Stimulated activated CD4-positive, alpha-beta T cell treated with anti-CD3 and anti-CD28 coated beads, Interleukin-15, amount 100 ng/mL, for 48 hours (primary cell): ENCODE data around the gene LGI1.

Experiments
- DNase-seq, 2 donors: peaks; one replicate each; pipeline ENCODE4 v3.0.0-alpha.2; 2020; ENCODE audit warnings: low read depth in 2 of 2

Gene LGI1

DNA sequence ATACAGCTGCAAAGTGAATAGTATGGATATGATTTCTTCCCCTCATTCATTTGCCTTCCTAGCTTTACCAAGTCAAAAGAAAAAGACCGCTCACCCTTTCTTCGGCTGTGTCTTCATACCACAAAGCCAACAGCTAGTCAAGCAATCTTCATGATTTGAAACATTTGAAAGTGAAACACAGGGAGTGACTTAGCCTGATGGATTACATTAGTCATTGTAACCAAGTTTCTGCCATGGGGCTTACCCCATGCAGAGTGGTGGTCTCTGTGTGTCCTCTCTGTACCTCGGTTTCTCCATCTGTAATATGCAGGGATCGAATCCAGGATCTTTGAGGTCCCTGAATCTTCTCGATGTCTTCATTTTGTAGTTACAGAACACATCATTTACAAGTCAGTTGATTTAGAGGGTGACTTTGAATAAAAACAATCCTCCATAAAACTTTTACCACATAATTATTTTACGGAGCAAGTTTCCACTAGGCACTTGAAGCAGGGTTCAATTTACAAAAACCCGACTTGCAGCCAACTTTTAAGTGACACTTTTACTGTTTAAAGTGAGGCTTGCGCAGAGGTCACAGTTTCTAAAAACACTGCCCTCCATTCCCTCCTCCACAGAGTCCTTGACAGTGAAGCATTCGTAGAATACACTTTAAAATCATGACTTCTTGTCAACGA is 2.2 kb upstream of the LGI1 start:
- no peak for DNase-seq

DNA sequence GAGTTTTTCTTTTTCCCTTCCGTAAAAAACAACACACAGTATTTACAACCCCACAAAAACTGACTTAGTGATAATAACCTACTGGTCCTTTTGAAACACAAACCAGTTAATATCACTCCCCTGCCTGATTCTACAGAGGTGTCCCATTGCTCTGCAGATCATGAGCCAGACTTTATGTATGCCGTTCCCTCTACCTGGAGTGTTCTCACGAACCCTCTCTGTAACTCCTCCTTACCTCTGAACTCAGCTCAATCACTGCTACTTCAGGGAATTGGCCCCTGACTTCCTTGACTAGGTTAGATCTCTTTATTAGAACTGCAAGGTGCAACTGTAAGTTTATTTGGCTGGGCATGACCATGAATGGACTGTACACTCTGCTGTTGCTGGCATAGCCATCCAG is 1.6 kb upstream of the LGI1 start:
- DNase-seq, result no peak

DNA sequence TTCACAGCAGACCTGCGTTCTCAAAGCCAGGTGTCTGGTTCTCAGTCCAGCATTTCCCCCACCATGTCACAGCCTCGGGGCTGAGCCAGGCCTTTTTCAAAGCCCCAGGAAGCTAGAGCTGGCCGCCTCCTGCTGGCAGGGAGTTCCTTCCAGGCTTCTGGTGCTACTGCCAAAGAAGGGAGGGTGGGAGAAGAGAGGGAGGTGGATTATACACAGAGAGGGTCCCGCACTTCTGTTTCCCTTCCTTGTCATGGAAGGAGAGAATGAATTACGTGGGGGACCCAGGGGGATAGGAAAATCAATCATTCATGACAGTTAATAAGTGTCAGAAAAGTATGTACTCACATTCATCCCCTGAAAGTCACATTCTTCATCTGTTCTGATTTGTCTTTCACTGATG is 600 bp upstream of the LGI1 start:
- DNase-seq, result no peak

DNA sequence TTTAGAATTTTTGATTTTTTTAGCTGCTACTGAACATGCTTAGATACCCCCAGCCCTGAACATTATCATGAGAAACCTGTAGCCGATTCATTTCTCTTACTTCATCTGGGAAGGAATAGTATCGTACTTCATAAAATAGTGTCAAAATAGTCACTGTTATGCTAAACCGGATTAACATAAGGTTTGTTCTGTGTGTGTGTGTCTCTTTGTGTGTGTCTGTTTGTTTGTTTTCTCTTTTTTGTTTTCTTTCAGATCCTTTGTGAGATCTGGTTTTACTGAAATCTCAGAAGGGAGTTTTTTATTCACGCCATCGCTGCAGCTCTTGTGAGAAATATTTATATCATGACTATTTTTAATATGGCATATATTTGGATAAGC is 761 bp downstream of the LGI1 start:
- no peak for DNase-seq

DNA sequence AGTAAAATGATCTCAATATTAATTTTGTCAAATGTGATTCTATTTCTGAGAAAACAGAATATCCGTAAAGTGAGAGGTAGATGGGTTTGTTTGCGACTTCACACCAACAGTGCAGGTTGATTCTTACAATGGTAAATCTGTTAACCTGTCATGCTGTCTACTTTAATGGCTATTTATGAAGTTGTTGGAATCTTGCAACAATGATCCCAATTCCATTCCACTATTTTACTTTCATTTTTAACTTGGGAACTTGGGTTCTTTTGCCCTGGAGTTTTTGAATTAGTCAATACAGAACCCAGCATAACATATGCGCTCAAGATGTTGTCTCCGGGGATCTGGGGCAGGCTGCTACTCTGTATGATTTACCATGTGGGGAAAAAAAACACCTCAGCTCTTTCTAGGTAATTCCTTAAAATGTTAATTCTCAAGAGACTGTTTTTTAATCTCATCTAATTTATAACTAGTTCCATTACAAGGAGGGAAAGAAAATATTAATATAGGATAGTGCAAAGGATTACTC is 1.2 kb downstream of the LGI1 start:
- DNase-seq, result no peak

DNA sequence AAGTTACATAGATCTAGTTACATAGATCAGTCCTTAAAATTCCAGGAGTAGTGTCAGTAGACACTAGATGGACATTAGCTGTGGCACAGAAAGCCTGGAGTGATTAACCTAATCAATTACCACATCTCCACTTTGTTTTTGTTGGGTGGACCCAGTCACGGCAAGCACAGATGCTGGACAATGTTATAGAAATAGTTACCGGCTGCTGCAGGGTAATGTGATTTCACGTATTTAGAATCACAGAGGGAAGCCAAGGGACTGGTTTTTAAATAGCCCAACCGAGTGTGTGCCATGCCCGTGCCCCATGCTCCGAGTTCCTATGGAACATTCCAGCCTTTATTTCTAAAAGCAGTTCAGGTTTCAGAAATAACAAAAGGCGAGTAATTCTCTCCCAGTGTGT is 2.8 kb downstream of the LGI1 start:
- no peak for DNase-seq

DNA sequence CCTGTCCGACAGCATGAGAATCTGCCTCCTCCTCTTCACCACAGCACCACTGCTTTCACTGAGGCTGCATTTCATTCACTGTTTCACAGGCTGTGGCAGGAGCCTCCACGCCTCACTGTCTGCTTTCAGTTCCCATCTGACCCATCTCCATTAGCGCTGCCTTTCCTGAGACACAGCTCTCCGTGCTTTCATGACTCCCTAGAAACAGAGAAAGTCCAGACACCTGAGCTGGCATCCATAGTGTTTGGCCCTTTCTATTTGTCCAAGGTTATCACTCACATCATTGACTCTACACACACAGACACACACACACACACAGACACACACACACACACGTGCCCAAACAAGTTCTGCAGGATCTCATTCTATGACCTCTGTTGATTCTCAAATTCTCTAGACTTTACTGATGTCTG is 5.2 kb downstream of the LGI1 start:
- DNase-seq, result no peak

DNA sequence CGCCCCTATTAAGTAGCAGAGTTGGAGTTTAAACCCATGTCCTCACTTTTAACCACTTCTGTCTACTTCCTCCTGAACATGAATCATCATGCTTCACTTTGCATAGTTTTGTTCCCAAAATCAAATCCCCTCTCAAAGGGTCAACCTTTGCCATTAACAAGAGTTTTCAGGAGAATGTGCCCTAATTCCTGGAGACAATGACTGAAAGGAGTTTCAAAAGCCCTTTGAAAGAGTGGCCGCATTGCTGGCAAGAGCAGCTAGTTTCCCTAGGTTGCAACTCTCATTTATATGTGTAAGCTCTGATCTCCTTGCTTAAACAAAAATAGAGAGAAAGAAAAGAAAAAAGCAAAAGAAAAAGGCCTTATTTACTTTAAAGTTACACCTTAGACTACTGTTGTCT is 9.2 kb downstream of the LGI1 start:
- DNase-seq, result no peak

DNA sequence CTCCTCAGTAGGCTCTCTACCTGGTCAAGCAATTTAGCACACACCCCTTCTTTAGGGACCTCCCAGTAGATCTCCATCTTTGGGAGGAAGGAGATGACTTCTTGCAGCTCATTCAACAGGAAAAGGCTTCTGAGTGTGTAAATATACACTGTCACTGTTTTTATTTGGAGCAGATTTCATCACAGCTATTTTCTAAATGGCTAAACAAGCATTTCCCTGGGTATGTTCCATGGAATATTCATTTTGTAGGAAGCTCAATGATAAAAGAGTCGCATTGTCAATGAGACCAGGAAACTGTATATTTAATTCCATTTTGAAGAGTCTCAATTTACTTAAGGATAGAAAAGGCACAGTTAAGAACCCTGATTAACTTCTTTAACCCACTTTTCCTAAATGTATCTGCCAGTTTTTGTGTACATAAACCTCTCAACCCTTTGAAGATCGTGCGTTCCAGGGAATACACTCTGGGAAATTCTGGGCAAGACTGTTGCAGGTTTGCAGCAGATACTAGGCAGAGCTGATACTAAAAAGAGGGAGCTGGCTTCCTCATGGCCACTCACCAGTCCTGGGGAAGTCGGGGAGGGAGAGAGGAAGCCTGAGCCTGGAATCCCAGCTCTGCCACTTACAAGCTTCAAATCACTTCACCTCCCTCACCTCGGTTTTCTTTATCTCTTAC is 10.1 kb downstream of the LGI1 start:
- no peak for DNase-seq

DNA sequence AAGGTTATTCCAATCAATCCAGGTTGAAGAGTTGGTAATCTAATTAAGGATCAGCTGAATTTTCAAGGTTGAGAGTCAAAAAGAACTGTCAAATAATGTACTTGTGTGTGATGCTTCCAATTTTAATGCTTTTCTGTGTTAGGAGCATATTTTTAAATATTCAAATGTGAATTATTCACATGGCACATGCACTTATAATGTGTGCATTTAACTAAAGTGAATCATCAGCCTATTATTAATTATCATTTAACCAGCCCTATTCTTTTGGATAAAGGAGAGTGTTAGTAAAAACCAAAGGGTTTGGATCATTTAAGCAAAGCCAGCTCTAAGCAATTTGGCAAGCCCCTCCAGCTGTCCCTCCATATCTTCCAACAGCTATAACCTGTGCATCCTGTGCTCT is 11.2 kb downstream of the LGI1 start:
- no peak for DNase-seq

DNA sequence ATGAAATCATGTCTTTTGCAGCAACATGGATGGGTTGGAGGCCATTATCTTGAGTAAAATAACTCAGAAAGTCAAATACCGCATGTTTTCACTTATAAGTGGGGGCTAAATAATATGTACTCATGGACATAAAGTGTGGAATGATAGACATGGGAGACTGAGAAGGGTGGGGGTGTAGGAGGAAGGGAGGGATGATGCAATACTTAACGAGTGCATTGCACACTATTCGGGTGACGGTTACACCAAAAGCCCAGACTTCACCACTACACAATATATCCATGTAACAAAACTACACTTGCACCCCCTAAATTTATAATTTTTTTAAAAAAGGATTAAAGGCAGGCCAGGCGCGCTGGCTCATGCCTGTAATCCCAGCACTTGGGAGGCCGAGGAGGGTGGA is 13.6 kb downstream of the LGI1 start:
- DNase-seq, result no peak

DNA sequence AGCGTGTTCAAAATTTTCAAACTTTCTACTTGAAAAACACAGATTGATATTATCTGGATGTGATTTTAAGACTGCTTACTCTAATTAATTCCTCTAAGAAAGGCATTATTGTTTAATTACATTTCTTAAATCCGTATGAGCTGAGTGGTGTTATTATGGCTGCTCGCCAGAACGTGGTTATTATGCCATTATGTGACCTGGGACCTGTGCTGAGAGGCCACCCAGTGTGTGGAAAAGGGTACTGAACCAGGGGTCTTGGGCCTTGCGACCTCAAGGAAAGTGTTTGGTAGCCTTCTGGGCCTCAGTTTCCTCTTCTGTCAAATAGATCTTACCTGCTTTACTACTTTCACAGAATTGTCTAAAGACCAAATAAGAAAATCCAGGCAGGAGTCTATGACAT is 15.4 kb downstream of the LGI1 start:
- no peak for DNase-seq

DNA sequence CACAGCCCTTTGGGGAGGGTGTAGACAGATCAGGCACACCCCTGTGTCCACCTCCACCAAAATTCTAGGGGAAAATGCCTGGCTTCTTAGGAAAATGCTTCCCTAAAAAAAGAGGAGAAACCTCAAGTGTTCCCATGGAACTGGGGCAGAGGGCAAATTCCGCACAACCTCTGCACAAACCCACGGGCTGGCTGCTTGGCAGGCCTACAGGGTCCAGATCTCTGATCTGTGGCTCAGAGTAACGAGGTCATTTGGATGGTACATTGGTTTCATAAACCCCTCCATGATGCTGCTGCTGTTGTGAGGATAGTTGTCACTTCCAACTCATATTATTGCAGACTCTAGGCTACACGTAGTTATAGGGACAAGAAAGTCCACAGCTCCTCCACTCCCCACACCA is 16.0 kb downstream of the LGI1 start:
- DNase-seq, result no peak

DNA sequence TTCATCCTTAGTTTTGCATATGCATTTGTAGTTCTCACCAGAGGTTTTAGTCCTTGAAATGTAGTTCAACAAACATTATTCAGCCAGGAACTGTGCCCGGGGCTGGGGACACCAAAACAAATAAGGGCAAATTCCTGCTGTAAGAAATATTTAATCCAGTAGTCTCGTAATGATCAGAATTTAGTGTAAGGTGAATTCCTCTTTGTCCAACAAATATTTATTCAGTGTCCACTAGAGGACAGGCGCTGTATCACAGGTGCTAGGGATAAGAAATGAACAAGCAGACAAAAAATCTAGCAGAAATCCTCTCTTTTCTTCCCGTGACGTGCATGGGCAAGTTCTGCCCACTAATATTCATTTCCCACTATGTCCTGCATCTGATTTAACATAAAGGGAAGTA is 17.6 kb downstream of the LGI1 start:
- DNase-seq, result no peak

DNA sequence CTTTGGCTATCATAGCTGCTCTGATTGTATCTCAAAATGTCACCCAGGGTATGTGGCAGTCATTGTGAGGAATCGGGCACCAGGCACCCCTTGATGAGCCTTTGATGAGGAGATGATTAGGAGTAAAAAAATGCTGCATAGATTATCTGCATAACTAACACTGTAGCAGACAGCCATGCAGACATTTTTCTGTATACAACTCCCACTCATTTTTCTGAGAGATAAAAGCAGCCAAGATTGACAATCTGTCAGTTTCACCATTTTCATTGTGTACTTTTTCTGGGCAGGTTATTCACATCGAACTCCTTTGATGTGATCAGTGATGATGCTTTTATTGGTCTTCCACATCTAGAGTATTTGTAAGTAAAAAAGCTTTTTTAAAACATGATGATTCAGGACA is 19.4 kb downstream of the LGI1 start:
- no peak for DNase-seq

DNA sequence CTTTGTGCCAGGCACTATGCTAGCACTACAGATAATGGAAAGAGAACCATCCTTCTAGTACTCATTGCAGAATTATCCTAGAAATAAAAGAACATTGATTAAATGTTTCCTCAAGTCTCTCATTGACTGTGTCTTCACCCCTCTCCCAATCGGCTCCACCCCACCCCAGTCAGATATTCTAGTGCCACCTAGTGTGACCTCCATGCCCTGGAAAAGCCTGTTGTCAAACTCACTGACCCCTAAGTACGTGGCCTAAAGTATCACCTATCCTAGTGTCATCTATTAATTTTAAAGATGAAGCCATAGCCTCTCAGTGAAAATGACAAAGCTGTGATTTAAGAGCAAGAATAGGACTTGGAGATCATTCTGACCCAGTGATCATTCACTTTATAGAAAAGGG is 26.3 kb downstream of the LGI1 start:
- DNase-seq, result no peak

DNA sequence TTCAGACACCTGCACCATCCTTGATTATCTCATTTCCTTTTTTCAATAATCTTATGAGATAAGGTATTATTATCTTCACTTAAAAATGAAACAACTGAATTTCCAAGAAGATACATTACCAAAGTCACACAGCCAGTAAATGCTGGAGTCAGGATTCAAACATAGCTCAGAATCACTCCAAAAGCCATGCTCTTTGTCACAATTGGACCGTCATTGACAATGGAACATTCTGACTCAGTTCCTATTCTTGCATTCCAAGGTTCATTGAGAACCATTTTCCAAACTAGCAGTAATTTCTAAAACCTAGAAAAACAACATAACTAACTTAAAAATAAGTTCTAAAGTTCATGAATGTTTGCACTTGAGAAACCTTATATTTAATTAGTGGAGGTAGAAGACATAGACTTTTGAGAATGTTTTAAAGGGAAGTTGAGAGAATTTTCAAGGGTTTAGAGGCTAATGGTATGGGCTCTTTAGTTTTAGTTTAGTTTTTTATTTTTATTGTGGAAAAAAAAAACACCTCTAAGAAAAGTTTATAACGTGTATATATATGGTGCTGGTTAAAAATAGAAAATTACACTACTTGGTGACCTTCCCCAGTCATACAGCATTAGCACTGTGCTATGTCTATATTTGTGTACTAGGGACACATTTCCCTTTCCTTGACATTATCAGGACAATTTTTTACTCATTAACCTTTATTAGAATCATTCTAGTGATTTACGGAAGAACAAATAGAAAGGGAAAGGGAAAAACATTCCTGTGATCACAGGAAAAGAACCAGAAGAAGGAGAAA is 30.9 kb downstream of the LGI1 start:
- no peak for DNase-seq

DNA sequence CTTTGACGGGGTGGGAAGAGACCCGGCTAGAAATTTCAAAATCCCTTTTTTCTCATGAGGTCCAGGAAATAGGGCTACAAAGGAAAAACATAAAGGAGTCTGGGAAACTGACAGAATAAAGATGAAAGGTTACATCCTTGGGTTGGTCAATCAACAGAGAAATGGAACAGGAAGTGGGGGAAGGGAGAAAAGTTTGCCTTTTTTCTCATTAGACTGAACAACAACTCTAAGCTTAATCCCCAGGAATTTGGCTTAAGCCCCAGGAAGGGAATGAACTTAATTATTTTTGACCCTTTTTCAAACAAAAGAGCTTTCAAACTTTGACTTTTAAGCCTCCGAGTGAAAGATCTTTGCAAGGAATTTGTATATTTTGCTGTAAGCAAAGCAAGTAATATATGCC is 32.7 kb downstream of the LGI1 start:
- DNase-seq, result no peak

DNA sequence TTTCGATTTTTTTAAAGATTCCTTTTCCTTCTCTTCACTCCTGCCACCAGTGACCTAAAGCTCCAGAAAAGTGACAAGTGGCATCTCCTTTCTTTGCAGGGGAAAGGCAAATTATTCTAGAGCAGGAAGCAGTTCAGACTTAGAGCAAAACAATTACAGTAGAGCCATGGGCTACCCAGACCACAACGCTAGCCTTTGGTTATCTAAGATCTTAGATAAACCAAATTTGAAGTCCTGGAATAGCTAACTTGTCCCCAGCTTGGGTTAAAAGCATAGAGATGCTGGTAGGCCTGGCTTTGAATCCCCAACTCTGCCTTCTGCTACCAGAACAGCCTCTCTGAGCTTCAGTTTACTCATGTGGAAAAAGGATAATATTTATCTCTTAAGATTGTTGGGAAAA is 38.4 kb downstream of the LGI1 start:
- no peak for DNase-seq

DNA sequence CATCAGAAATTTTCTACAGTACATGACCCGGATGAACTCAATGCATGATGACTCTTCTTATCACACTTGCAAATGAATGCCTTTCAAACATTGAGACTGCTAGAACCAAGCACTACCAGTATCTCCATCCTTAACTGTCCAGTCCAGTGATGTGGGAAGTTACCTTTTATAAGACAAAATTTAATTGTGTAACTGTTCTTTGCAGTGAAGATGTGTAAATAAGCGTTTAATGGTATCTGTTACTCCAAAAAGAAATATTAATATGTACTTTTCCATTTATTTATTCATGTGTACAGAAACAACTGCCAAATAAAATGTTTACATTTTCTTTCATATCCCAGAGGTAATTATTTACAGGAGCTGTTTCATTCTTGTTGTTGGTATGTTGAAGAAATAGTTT is 40.1 kb downstream of the LGI1 start:
- DNase-seq, result no peak

DNA sequence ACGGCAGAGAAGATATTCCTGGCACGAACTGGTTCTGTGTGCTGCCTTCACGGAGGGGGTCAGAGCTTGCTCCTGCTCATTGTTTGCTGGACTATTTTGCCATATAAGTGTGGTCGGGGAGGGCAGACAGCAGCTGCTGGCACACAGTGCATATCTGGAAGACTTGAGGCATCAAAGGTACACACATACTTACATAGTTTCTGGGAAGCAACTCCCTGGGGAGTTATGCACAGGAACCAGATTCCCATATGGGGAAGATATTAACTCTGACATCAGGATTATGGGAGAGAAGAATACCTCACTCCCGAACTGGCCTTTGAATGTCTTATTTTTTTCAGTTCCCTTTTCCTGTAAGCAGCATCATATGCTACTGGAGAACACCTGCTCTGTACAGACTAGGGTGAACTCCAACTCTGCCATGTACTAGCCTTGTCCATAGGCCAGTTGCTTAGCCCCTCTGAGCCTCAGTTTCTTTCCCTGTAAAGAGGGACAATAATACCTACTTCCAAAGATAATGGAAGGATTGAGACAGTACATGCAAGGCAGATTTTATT is 41.5 kb downstream of the LGI1 start:
- DNase-seq, result no peak

DNA sequence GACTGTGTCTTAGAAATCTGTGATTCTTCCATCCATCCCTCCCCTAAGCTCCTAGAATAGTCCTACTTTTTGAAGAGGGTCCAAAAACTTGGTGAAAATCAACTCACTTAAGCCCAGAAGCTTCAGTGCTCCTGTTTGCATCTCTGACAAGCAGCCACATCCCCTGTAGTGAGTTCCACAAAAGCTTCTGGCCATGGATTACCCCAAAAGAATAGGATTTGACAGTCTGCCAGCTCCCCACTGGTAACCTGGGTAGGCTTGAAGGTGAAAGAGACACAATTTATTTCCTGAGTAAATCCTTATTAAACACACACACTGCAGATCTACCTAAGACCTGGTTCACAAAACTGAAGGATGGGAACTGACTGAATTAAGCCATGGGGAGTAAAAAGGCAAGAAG is 46.5 kb downstream of the LGI1 start:
- no peak for DNase-seq

DNA sequence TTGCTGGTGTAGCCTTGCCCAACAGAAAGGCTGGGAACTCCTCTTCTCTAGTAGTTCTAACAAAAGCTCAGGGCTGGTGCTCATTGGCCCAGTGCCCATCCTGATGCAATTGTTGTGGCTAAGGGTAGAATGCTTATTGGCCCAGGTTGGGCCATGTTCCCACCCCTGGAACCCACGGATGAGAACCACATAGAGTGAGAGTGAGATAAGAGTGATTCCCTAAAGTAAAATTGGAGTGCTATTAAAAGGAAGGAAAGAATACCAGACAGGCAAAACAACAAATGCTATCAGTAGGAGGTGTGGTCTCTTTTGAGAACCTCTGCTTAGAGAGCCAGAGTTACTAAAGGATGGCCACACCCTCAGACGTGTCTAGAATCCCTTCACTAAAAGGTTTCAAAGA is 49.2 kb downstream of the LGI1 start:
- DNase-seq, result no peak
